ENCODE results near the gene JADE1. TPM values are rescaled to one million over a fixed set of nuclear protein-coding genes. Genes with fewer than 3 reads are reported as not detected.

The JADE1 gene
- total and polyA plus RNA-seq, 9 of the 15 experiments (the other 6 are each of a cell fraction or from before 2014, with no cell fraction given): 8.3 to 37.9 (median 24.4) TPM

- TF ChIP-seq MEIS2 (IDR thresholded peaks at IDR 0.05; ENCODE audit: partially characterized antibody) (no peak), MYC (IDR thresholded peaks at IDR 0.05; ENCODE audit: low read depth, low read length) (peak; percentile 80), MYC (CRISPR knock-in tag; IDR thresholded peaks at IDR 0.05; ENCODE audit: borderline replicate concordance, low read depth) (no peak), STAT5B (CRISPR knock-in tag; IDR thresholded peaks at IDR 0.05) (no peak), DDX20 (tag; IDR thresholded peaks at IDR 0.05; ENCODE audit: low read depth) (no peak), GATAD2B (IDR thresholded peaks at IDR 0.05; ENCODE audit: borderline replicate concordance) (peak; percentile 99), ZNF436 (CRISPR knock-in tag; IDR thresholded peaks at IDR 0.05) (no peak), SRF (CRISPR knock-in tag; IDR thresholded peaks at IDR 0.05) (0 out of 4 replicates have a peak, but pooled peaks of 1 of the 2 experiments have one; percentile 64), FOXM1 (IDR thresholded peaks at IDR 0.05; ENCODE audit: low read depth) (no peak), FOXM1 (CRISPR knock-in tag; IDR thresholded peaks at IDR 0.05; ENCODE audit: low read depth) (peak; percentile 60; the same call in 1 of the 2 replicates), TAL1 (IDR thresholded peaks at IDR 0.05) (no peak), HDAC8 (tag; IDR thresholded peaks at IDR 0.05) (no peak), XRCC3 (IDR thresholded peaks at IDR 0.05) (no peak), RCOR1 (IDR thresholded peaks at IDR 0.05; ENCODE audit: borderline replicate concordance in 1 of 2, low read depth in 2 of 2, low read length in 2 of 2) (peak in 1 of 2 experiments; percentile 71; a peak in 2 of 4 replicates), HLTF (IDR thresholded peaks at IDR 0.05) (no peak), TSC22D4 (tag; IDR thresholded peaks at IDR 0.05) (no peak), GABPB1 (CRISPR knock-in tag; IDR thresholded peaks at IDR 0.05) (peak; percentile 71), ILK (tag; IDR thresholded peaks at IDR 0.05; ENCODE audit: borderline replicate concordance, low read depth) (no peak), ZNF431 (CRISPR knock-in tag; IDR thresholded peaks at IDR 0.05) (no peak), ZNF217 (CRISPR knock-in tag; IDR thresholded peaks at IDR 0.05) (no peak), JUND (IDR thresholded peaks at IDR 0.05; ENCODE audit: borderline replicate concordance, low read depth, low read length) (peak; percentile 63), JUND (tag; IDR thresholded peaks at IDR 0.05; ENCODE audit: borderline replicate concordance, low read depth, low read length) (no peak; the same call in 2 of the 3 replicates), SMAD4 (CRISPR knock-in tag; conservative IDR thresholded peaks at IDR 0.05) (peak; percentile 72; the same call in 1 of the 2 replicates), SREBF1 (IDR thresholded peaks at IDR 0.05; ENCODE audit: borderline replicate concordance, low read depth, low read length) (no peak), STAG1 (CRISPR knock-in tag; IDR thresholded peaks at IDR 0.05; ENCODE audit: borderline replicate concordance) (peak; percentile 12; the same call in 1 of the 2 replicates), NFE2L1 (tag; IDR thresholded peaks at IDR 0.05; ENCODE audit: borderline replicate concordance, low read depth) (no peak), NRF1 (conservative IDR thresholded peaks at IDR 0.05 in 1 of 2, IDR thresholded peaks at IDR 0.05 in 1 of 2) (peak; percentile 66 to 73), ZFP36 (IDR thresholded peaks at IDR 0.05; ENCODE audit: low read depth, low read length, partially characterized antibody) (no peak), ZFX (CRISPR knock-in tag; IDR thresholded peaks at IDR 0.05) (peak; percentile 71)
- TF ChIP-seq, protein P1, sequence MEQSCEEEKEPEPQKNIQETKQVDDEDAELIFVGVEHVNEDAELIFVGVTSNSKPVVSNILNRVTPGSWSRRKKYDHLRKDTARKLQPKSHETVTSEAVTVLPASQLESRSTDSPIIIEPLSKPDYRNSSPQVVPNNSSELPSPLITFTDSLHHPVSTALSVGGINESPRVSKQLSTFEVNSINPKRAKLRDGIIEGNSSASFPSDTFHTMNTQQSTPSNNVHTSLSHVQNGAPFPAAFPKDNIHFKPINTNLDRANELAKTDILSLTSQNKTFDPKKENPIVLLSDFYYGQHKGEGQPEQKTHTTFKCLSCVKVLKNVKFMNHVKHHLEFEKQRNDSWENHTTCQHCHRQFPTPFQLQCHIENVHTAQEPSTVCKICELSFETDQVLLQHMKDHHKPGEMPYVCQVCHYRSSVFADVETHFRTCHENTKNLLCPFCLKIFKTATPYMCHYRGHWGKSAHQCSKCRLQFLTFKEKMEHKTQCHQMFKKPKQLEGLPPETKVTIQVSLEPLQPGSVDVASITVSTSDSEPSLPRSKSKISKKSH (CRISPR knock-in tag; IDR thresholded peaks at IDR 0.05): no peak
Observed at GRCh38 chr4:128809477-128810330, at the start of gene JADE1 (continued).

Measured in K562 (cell line).